HepG2 (cell line): ENCODE data around the gene DLG3. TPM values are rescaled to one million over a fixed set of nuclear protein-coding genes. Genes with fewer than 3 reads are reported as not detected.

ENCODE experiments used
- ATF1 ChIP-seq: IDR thresholded peaks from 2 replicates; pipeline ENCODE4 v1.6.1; 2016; ENCODE audit warnings: mild to moderate bottlenecking, control low read depth
- CSRNP1 ChIP-seq: sonication (generic); formaldehyde crosslinking; IDR thresholded peaks from 2 replicates; pipeline ENCODE4 v1.8.1; 2023; ENCODE audit warnings: mild to moderate bottlenecking, missing genetic modification reagents
- FOXA1 ChIP-seq, 2 experiments: fragments of 450-650 bp in 1 of 2; sonication (generic) in 1 of 2; formaldehyde crosslinking in 1 of 2; IDR thresholded peaks; 2 replicates each; pipeline versions ENCODE4 v1.4.0 to v1.6.1; 2016 to 2020; ENCODE audit warnings: missing genetic modification reagents in 1 of 2
- HDAC2 ChIP-seq: sonication (generic); formaldehyde crosslinking; IDR thresholded peaks from 2 replicates; pipeline ENCODE4 v1.4.0; 2020; ENCODE audit warnings: missing genetic modification reagents
- HMG20A ChIP-seq: IDR thresholded peaks from 2 replicates; pipeline ENCODE4 v1.6.1; 2016; ENCODE audit warnings: borderline replicate concordance
- KAT8 ChIP-seq: IDR thresholded peaks from 2 replicates; pipeline ENCODE4 v1.6.1; 2016; ENCODE audit warnings: missing genetic modification reagents, missing compliant biosample characterization
- KLF16 ChIP-seq, 2 experiments: sonication (generic) in 1 of 2; formaldehyde crosslinking in 1 of 2; IDR thresholded peaks; 2 replicates each; pipeline versions ENCODE4 v1.6.1 to v1.8.0; 2016 to 2023; ENCODE audit warnings: missing genetic modification reagents in 2 of 2, missing compliant biosample characterization in 1 of 2
- MED1 ChIP-seq: sonication (generic); formaldehyde crosslinking; IDR thresholded peaks from 2 replicates; pipeline ENCODE4 v1.4.0; 2020; ENCODE audit warnings: missing genetic modification reagents
- MYC ChIP-seq: sonication (generic); formaldehyde crosslinking; IDR thresholded peaks from 2 replicates; pipeline ENCODE4 v1.9.0; 2021; ENCODE audit warnings: missing genetic modification reagents, borderline replicate concordance
- RFXAP ChIP-seq: sonication (generic); formaldehyde crosslinking; IDR thresholded peaks from 2 replicates; pipeline ENCODE4 v1.4.0; 2020; ENCODE audit warnings: missing genetic modification reagents, borderline replicate concordance
- RXRB ChIP-seq: IDR thresholded peaks from 2 replicates; pipeline ENCODE4 v1.6.1; 2016; ENCODE audit warnings: borderline replicate concordance, missing genetic modification reagents, missing compliant biosample characterization
- SALL1 ChIP-seq: sonication (generic); formaldehyde crosslinking; IDR thresholded peaks from 2 replicates; pipeline ENCODE4 v1.8.0; 2022; ENCODE audit warnings: mild to moderate bottlenecking, missing genetic modification reagents
- SALL2 ChIP-seq: sonication (generic); formaldehyde crosslinking; IDR thresholded peaks from 2 replicates; pipeline ENCODE4 v1.8.1; 2023; ENCODE audit warnings: mild to moderate bottlenecking, missing genetic modification reagents, inconsistent platforms
- SP5 ChIP-seq: IDR thresholded peaks from 2 replicates; pipeline ENCODE4 v1.6.1; 2016; ENCODE audit warnings: low read depth, borderline replicate concordance
- TEAD3 ChIP-seq: optimal IDR thresholded peaks from 2 replicates; pipeline ENCODE3; 2016; ENCODE audit warnings: borderline replicate concordance
- THRA ChIP-seq: sonication (generic); formaldehyde crosslinking; IDR thresholded peaks from 2 replicates; pipeline ENCODE4 v1.4.0; 2020; ENCODE audit warnings: missing genetic modification reagents, borderline replicate concordance
- ZFP91 ChIP-seq: sonication (generic); formaldehyde crosslinking; IDR thresholded peaks from 2 replicates; pipeline ENCODE4 v1.9.0; 2022; ENCODE audit warnings: missing genetic modification reagents, mild to moderate bottlenecking, borderline replicate concordance
- ZFX ChIP-seq: sonication (generic); formaldehyde crosslinking; IDR thresholded peaks from 2 replicates; pipeline ENCODE4 v1.4.0; 2020; ENCODE audit warnings: mild to moderate bottlenecking, low read depth, missing genetic modification reagents, moderate library complexity
- ZNF34 ChIP-seq: sonication (generic); formaldehyde crosslinking; IDR thresholded peaks from 2 replicates; pipeline ENCODE4 v1.4.0; 2020; ENCODE audit warnings: mild to moderate bottlenecking, missing genetic modification reagents, borderline replicate concordance
- ZNF431 ChIP-seq: sonication (generic); formaldehyde crosslinking; IDR thresholded peaks from 2 replicates; pipeline ENCODE4 v1.9.0; 2022; ENCODE audit warnings: missing genetic modification reagents, low read depth, mild to moderate bottlenecking, borderline replicate concordance
- ZNF766 ChIP-seq: sonication (generic); formaldehyde crosslinking; IDR thresholded peaks from 2 replicates; pipeline ENCODE4 v1.5.0; 2020; ENCODE audit warnings: missing genetic modification reagents, borderline replicate concordance
- ZNF776 ChIP-seq: sonication (generic); formaldehyde crosslinking; IDR thresholded peaks from 2 replicates; pipeline ENCODE4 v1.4.0; 2020; ENCODE audit warnings: mild to moderate bottlenecking, missing genetic modification reagents
- polyA plus RNA-seq, 8 experiments: library from polyadenylated mRNA; depleted of rRNA in 3 of 8; stranded (reverse) in 7 of 8; unstranded in 1 of 8; fragments of >200 nt; fragmentation: Illumina TruSeq in 4 of 8; extraction: Trizol in 4 of 8; gene quantifications; 2 replicates each; pipeline versions ENCODE4 v1.2.1 to v1.2.3, GENCODE V29; 2011 to 2016; ENCODE audit warnings: low read depth in 4 of 8, missing spikeins in 1 of 8, mixed read lengths in 1 of 8; ENCODE audit not compliant: insufficient read depth in 1 of 8
- total RNA-seq, 5 experiments: library from RNA; depleted of rRNA; stranded (reverse); fragments of >200 nt; fragmentation: Illumina TruSeq; extraction: Trizol; gene quantifications; 2 replicates each; pipeline ENCODE4 v1.2.3, GENCODE V29; 2016; ENCODE audit warnings: low read depth in 1 of 5

DLG3 gene
- total and polyA plus RNA-seq, 2 of the 13 experiments (the other 11 are each of a cell fraction or from before 2014, with no cell fraction given) = 9.9 to 19.4 TPM

GRCh38 chrX:70433848-70434351 lies 10.7 kb upstream of the DLG3 start (continued):
- TF ChIP-seq ZNF766 (CRISPR knock-in tag) = no peak
- TF ChIP-seq ZFP91 (CRISPR knock-in tag) = peak; percentile 78
- TF ChIP-seq SALL1 (CRISPR knock-in tag) = peak; percentile 60; the same call in 1 of the 2 replicates
- peak; percentile 41; the same call in 1 of the 2 replicates for TF ChIP-seq RXRB (CRISPR knock-in tag)
- peak; percentile 82 for TF ChIP-seq THRA (CRISPR knock-in tag)
- TF ChIP-seq CSRNP1 (CRISPR knock-in tag) = no peak
- TF ChIP-seq HDAC2 (CRISPR knock-in tag) = peak; percentile 44; the same call in 1 of the 2 replicates
- peak; percentile 39 for TF ChIP-seq MYC
- peak; percentile 32; the same call in 1 of the 2 replicates for TF ChIP-seq ATF1 (CRISPR knock-in tag)
- TF ChIP-seq ZNF776 (CRISPR knock-in tag) = peak; percentile 52; the same call in 1 of the 2 replicates
- TF ChIP-seq TEAD3 (CRISPR knock-in tag) = peak; percentile 36
- 0 out of 2 replicates have a peak, but pooled peaks have one; percentile 44 for TF ChIP-seq RFXAP (CRISPR knock-in tag)
- TF ChIP-seq MED1 (CRISPR knock-in tag) = peak; percentile 38; the same call in 1 of the 2 replicates
- TF ChIP-seq SALL2 (CRISPR knock-in tag) = 0 out of 2 replicates have a peak, but pooled peaks have one; percentile 35
- TF ChIP-seq ZNF34 (CRISPR knock-in tag) = 0 out of 2 replicates have a peak, but pooled peaks have one; percentile 38
- TF ChIP-seq SP5 (CRISPR knock-in tag) = 0 out of 2 replicates have a peak, but pooled peaks have one; percentile 12
- peak; percentile 47 for TF ChIP-seq KAT8
- peak; percentile 58; the same call in 1 of the 2 replicates for TF ChIP-seq ZFX (CRISPR knock-in tag)
- no peak for TF ChIP-seq ZNF431 (CRISPR knock-in tag)
- TF ChIP-seq KLF16 (CRISPR knock-in tag; IDR thresholded peaks at IDR 0.05) = 0 out of 4 replicates have a peak, but pooled peaks of 1 of the 2 experiments have one; percentile 44
- TF ChIP-seq HMG20A = no peak
- TF ChIP-seq FOXA1 (IDR thresholded peaks at IDR 0.05) = no peak
- TF ChIP-seq FOXA1 (CRISPR knock-in tag; IDR thresholded peaks at IDR 0.05) = no peak
